Tibial nerve (tissue), 3 donors: ENCODE results near the gene SMAD2.

Experiments
- POLR2A ChIP-seq, 2 donors: fragments of 450-650 bp; IDR thresholded peaks; one replicate each; pipeline ENCODE4 v1.6.1; 2017; ENCODE audit warnings: antibody characterized with exemption in 2 of 2, mild to moderate bottlenecking in 2 of 2, moderate library complexity in 2 of 2
- TF ChIP-seq, protein P1 (sequence below), 5 experiments: fragments of 200-600 bp in 3 of 5; fragments of 450-650 bp in 2 of 5; sonication (generic) in 3 of 5; IDR thresholded peaks; one replicate each; pipeline ENCODE4 v1.5.1; 2016 to 2019; ENCODE audit warnings: antibody characterized with exemption in 5 of 5, mild to moderate bottlenecking in 3 of 5, moderate library complexity in 2 of 5

DNA sequence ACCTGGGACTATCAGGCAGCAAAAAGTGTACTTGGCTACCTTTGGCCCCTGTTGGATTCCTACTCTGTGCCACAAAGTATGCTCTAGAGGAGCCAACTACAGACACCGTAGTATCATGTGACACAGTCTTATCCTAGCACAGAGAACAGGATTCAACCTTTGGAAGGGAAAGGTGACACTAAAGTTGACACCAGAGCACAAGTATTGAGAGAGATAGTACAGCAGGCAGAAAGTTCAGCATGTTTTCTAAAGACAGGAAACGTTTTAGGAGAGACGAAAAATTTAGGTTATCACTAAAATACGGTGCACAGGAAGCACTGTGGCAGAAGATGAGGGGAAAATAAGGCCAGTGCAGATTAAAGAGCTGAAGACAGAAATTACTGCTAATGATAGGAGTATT is 18.6 kb downstream of the SMAD2 start:
- no peak for TF ChIP-seq POLR2A (IDR thresholded peaks at IDR 0.05)
- TF ChIP-seq, protein P1, sequence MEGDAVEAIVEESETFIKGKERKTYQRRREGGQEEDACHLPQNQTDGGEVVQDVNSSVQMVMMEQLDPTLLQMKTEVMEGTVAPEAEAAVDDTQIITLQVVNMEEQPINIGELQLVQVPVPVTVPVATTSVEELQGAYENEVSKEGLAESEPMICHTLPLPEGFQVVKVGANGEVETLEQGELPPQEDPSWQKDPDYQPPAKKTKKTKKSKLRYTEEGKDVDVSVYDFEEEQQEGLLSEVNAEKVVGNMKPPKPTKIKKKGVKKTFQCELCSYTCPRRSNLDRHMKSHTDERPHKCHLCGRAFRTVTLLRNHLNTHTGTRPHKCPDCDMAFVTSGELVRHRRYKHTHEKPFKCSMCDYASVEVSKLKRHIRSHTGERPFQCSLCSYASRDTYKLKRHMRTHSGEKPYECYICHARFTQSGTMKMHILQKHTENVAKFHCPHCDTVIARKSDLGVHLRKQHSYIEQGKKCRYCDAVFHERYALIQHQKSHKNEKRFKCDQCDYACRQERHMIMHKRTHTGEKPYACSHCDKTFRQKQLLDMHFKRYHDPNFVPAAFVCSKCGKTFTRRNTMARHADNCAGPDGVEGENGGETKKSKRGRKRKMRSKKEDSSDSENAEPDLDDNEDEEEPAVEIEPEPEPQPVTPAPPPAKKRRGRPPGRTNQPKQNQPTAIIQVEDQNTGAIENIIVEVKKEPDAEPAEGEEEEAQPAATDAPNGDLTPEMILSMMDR (IDR thresholded peaks at IDR 0.05) = no peak
